C1 segment of cervical spinal cord (tissue), 14 donors: Measurements from ENCODE around the gene ZNF578.
A peak's percentile ranks its signal among the peaks of the same experiment; 100 is the strongest.
"Not testable (repeated sequence)": the region's sequence is repeated elsewhere in the genome, so short reads cannot be mapped to it uniquely, and the experiment has no call there.

Source experiments
- DNase-seq, 14 donors: peaks; one replicate each; lab custom pipeline; 2025; lab: John Stamatoyannopoulos, UW

ZNF578 gene

GRCh38 chr19:52453324-52454094 is at the start of gene ZNF578:
TSS of gene ZNF578 (plus strand) at chr19:52453553. CDS start at chr19:52501846, 48,293 bp downstream.
- DNase-seq, result peak in 13 of 14 donors; percentile 11 to 81 (median 45)

- no peak for DNase-seq
Measured at GRCh38 chr19:52410276-52410675, 43.1 kb upstream of the ZNF578 start.

GRCh38 chr19:52415711-52416110 is 37.6 kb upstream of the ZNF578 start:
- DNase-seq, result no peak

GRCh38 chr19:52428937-52429336 is 24.4 kb upstream of the ZNF578 start, which contains the start of gene ZNF534:
TSS of gene ZNF534 (plus strand) at chr19:52429148. CDS start at chr19:52431475, 2,327 bp downstream.
- DNase-seq, result no peak

GRCh38 chr19:52442179-52442578 is 11.2 kb upstream of the ZNF578 start:
- no peak for DNase-seq

- DNase-seq, result no peak
Measured at GRCh38 chr19:52444506-52444905, 8.8 kb upstream of the ZNF578 start.

- DNase-seq, result no peak
Measured at GRCh38 chr19:52451241-52451640, 2.1 kb upstream of the ZNF578 start.

GRCh38 chr19:52464798-52465470 is 11.6 kb downstream of the ZNF578 start:
- no peak for DNase-seq

GRCh38 chr19:52473655-52474350 is 20.4 kb downstream of the ZNF578 start:
- no peak for DNase-seq

- DNase-seq, result no peak
Measured at GRCh38 chr19:52474351-52475127, 21.2 kb downstream of the ZNF578 start.

GRCh38 chr19:52484111-52484743 is 30.9 kb downstream of the ZNF578 start:
- DNase-seq, result not testable (repeated sequence)

- DNase-seq, result not testable (repeated sequence)
Measured at GRCh38 chr19:52485064-52485463, 31.7 kb downstream of the ZNF578 start.

- DNase-seq, result not testable (repeated sequence)
Measured at GRCh38 chr19:52485561-52486240, 32.3 kb downstream of the ZNF578 start.

- no peak for DNase-seq
Measured at GRCh38 chr19:52492201-52492993, 39.0 kb downstream of the ZNF578 start.

- DNase-seq, result no peak
Measured at GRCh38 chr19:52492994-52493470, 39.7 kb downstream of the ZNF578 start.

- no peak for DNase-seq
Measured at GRCh38 chr19:52494518-52494917, 41.2 kb downstream of the ZNF578 start.

- no peak for DNase-seq
Measured at GRCh38 chr19:52498571-52498970, 45.2 kb downstream of the ZNF578 start.

GRCh38 chr19:52500474-52500873 is 47.1 kb downstream of the ZNF578 start:
- DNase-seq, result not testable (repeated sequence)

- not testable (repeated sequence) for DNase-seq
Measured at GRCh38 chr19:52500991-52501390, 47.6 kb downstream of the ZNF578 start.
